ENCODE measurements around the gene APOL3. TPM values are rescaled to one million over a fixed set of nuclear protein-coding genes. Genes with fewer than 3 reads are reported as not detected.

APOL3 gene
- total RNA-seq, 2 donors from 2014 or later, result 11.2 to 22.4 TPM

GRCh38 chr22:36136988-36137387, 23.6 kb downstream of the APOL3 start:
- Histone ChIP-seq H3K4me1 (no peaks in the 10 kb centered on the region), H3K27me3 (no peaks in the 10 kb centered on the region), H3K36me3 (replicated peaks in 1 of 2; ENCODE audit: insufficient read depth in 1 of 2, low read depth in 2 of 2) (no peaks in the 10 kb centered on the region), H3K9me3 (no peaks in the 10 kb centered on the region), H3K27ac (no peak overlapping the region), H3K4me3 (no peak overlapping the region)
- WGBS, 2 donors, result 86 to 87% methylated on average over 2 of the region's 2 CpGs
- DNase-seq, result no peak
- peak; percentile 35 for ATAC-seq
- TF ChIP-seq POLR2A (IDR thresholded peaks at IDR 0.05), result no peak
- TF ChIP-seq, protein P1, sequence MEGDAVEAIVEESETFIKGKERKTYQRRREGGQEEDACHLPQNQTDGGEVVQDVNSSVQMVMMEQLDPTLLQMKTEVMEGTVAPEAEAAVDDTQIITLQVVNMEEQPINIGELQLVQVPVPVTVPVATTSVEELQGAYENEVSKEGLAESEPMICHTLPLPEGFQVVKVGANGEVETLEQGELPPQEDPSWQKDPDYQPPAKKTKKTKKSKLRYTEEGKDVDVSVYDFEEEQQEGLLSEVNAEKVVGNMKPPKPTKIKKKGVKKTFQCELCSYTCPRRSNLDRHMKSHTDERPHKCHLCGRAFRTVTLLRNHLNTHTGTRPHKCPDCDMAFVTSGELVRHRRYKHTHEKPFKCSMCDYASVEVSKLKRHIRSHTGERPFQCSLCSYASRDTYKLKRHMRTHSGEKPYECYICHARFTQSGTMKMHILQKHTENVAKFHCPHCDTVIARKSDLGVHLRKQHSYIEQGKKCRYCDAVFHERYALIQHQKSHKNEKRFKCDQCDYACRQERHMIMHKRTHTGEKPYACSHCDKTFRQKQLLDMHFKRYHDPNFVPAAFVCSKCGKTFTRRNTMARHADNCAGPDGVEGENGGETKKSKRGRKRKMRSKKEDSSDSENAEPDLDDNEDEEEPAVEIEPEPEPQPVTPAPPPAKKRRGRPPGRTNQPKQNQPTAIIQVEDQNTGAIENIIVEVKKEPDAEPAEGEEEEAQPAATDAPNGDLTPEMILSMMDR (IDR thresholded peaks at IDR 0.05), result no peak
- intact Hi-C loops (cut with DNase I), result no loop called here

- H3K27ac ChIP-seq, result no peak overlapping the region
- no peak overlapping the region for H3K4me3 ChIP-seq
- no peaks in the 10 kb centered on the region for H3K27me3 ChIP-seq
- no peak for TF ChIP-seq POLR2A (IDR thresholded peaks at IDR 0.05)
- TF ChIP-seq, protein P1 (IDR thresholded peaks at IDR 0.05), result no peak
- DNase-seq (no peak), ATAC-seq (no peak)
- no peaks in the 10 kb centered on the region for H3K9me3 ChIP-seq
- H3K4me1 ChIP-seq, result no peaks in the 10 kb centered on the region
- H3K36me3 ChIP-seq (replicated peaks in 1 of 2; ENCODE audit: insufficient read depth in 1 of 2, low read depth in 2 of 2), result no peaks in the 10 kb centered on the region
- 66 to 67% methylated on average over 5 of the region's 5 CpGs for WGBS, 2 donors
- intact Hi-C loops (cut with DNase I), result no loop called here
Measured at GRCh38 chr22:36136475-36136874, 24.1 kb downstream of the APOL3 start.

GRCh38 chr22:36135306-36135980, 25.1 kb downstream of the APOL3 start:
- 76 to 81% methylated on average over 16 of the region's 16 CpGs for WGBS, 2 donors
- DNase-seq (no peak), ATAC-seq (no peak)
- Histone ChIP-seq H3K36me3 (replicated peaks in 1 of 2; ENCODE audit: insufficient read depth in 1 of 2, low read depth in 2 of 2) (no peaks in the 10 kb centered on the region), H3K27ac (no peak overlapping the region), H3K4me1 (no peaks in the 10 kb centered on the region), H3K27me3 (no peaks in the 10 kb centered on the region), H3K4me3 (no peak overlapping the region), H3K9me3 (no peaks in the 10 kb centered on the region)
- intact Hi-C loops (cut with DNase I), result no loop called here
- TF ChIP-seq POLR2A (IDR thresholded peaks at IDR 0.05), result no peak
- TF ChIP-seq, protein P1 (IDR thresholded peaks at IDR 0.05), result no peak

DNA sequence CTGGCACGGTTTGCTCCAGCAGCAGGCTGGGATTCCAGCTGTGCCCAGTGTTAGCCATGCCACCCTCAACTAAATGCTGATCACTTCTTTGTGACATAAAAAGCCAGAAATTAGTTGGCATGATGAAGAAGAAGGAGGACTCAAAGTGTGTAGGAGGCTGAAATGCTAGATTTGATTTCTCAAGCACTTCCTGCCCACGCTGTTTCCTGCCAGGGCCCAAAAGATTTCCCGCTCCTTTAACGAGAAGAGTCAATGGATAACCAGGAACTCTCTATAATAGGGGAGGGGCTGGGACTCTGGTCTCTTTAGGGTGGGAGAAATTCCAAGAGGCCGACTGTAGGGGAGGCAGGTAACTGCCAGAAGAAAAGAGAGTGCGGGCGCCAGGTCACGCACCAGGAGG, 26.4 kb downstream of the APOL3 start:
- TF ChIP-seq, protein P1 (IDR thresholded peaks at IDR 0.05), result no peak
- TF ChIP-seq POLR2A (IDR thresholded peaks at IDR 0.05), result no peak
- no peak for ATAC-seq
- H3K27ac ChIP-seq, result no peak overlapping the region
- no peak for DNase-seq
- no peak overlapping the region for H3K4me3 ChIP-seq
- H3K9me3 ChIP-seq, result no peaks in the 10 kb centered on the region
- H3K27me3 ChIP-seq, result no peaks in the 10 kb centered on the region
- intact Hi-C loops (cut with DNase I), result no loop called here
- H3K4me1 ChIP-seq, result no peaks in the 10 kb centered on the region
- H3K36me3 ChIP-seq (replicated peaks in 1 of 2; ENCODE audit: insufficient read depth in 1 of 2, low read depth in 2 of 2), result no peaks in the 10 kb centered on the region
- WGBS, 2 donors, result 55 to 57% methylated on average over 8 of the region's 8 CpGs

- H3K27ac ChIP-seq, result no peak overlapping the region
- 65 to 76% methylated on average over 10 of the region's 10 CpGs for WGBS, 2 donors
- no peaks in the 10 kb centered on the region for H3K9me3 ChIP-seq
- no peak for TF ChIP-seq POLR2A (IDR thresholded peaks at IDR 0.05)
- TF ChIP-seq, protein P1 (IDR thresholded peaks at IDR 0.05), result no peak
- no peaks in the 10 kb centered on the region for H3K36me3 ChIP-seq (replicated peaks in 1 of 2; ENCODE audit: insufficient read depth in 1 of 2, low read depth in 2 of 2)
- H3K4me3 ChIP-seq, result no peak overlapping the region
- no peaks in the 10 kb centered on the region for H3K27me3 ChIP-seq
- ATAC-seq (no peak), DNase-seq (no peak)
- H3K4me1 ChIP-seq, result no peaks in the 10 kb centered on the region
- intact Hi-C loops (cut with DNase I), result no loop called here
Measured at GRCh38 chr22:36131907-36132306, 28.6 kb downstream of the APOL3 start.
